ENCODE measurements around the gene NT5C3B. TPM values are rescaled to one million over a fixed set of nuclear protein-coding genes. Genes with fewer than 3 reads are reported as not detected.

NT5C3B gene
- 10 to 100 TPM; 25.7 to 29.7 TPM for total RNA-seq
- polyA plus RNA-seq (2013, experiment 1 of 2), result 25.4 TPM
- 20.4 TPM for polyA plus RNA-seq (2013, experiment 2 of 2)
- 9.2 to 57.9 (median 23.2) reads per million in 172 experiments for total RNA-seq

GRCh38 chr17:41835800-41836549, at the start of gene NT5C3B:
Gene NT5C3B, minus strand, starts transcription at chr17:41836232. Its CDS starts 39 bp downstream, at chr17:41836193.
- H3K9me3 ChIP-seq (ENCODE audit: control insufficient read depth in 1 of 2, insufficient read depth in 1 of 2, low read length in 2 of 2), result no peaks in the 10 kb centered on the region
- Mint-ChIP-seq H3K27me3 (no peaks in the 10 kb centered on the region), H3K36me3 (ENCODE audit: low read depth) (peaks cover 27% of the 10 kb centered on the region), H3K4me3 (peak within 1 kb of the TSS; percentile 92), H3K9me3 (no peaks in the 10 kb centered on the region), H3K4me1 (ENCODE audit: low read depth) (peaks cover 19% of the 10 kb centered on the region), H3K27ac (peak within 1 kb of the TSS; percentile 61)
- H3K4me1 ChIP-seq (ENCODE audit: insufficient read depth, low read length), result peaks cover 17% of the 10 kb centered on the region
- ATAC-seq (ENCODE audit: poor library complexity) (peak; percentile 79), DNase-seq (peak; percentile 14 to 78 (median 45))
- ChIA-PET POLR2A (interaction anchor here (2.0 to 2.2 kb wide), 2 partner anchors 24 to 29 kb away, joined by 7 to 10 read pairs; partner anchors contain the start of genes KLHL11 and P3H4), CTCF (no interaction called here)
- no peak for TF ChIP-seq CTCF (IDR thresholded peaks at IDR 0.05)
- H3K4me3 ChIP-seq (ENCODE audit: low read length), result peak within 1 kb of the TSS; percentile 69
- peaks cover 9% of the 10 kb centered on the region for H3K36me3 ChIP-seq (ENCODE audit: insufficient read depth, low read length)
- H3K27ac ChIP-seq (ENCODE audit: low read depth in 1 of 2, low read length in 2 of 2), result no peak within 1 kb of the TSS
- intact Hi-C loops (cut with DNase I, micrococcal nuclease), result no loop called here
- H3K27me3 ChIP-seq (ENCODE audit: control insufficient read depth in 1 of 2, insufficient read depth in 2 of 2, low read length in 2 of 2), result no peaks in the 10 kb centered on the region

DNA sequence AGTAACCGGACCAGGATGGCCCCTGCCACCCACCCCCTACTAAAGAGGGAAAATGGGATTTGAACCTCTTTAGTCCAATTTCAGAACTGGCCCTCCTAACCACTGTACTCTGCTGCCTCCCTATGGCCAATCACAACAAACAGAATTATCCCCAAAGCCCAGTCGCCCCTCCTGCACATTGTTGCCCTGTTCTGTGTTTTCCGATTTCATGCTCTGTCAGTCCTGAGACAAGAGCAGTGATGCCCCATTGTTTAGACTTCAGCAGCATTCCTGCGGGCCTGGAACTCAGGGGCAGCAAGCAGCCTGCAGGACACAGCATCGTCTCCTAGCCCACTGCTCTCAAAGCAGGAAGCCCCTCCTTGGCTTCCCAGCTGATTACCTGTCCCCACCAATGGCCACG, 49.7 kb upstream of the NT5C3B start:
- ChIA-PET CTCF (no interaction called here), POLR2A (no interaction called here)
- Mint-ChIP-seq H3K4me3 (no peak overlapping the region), H3K36me3 (ENCODE audit: low read depth) (peaks cover 73% of the 10 kb centered on the region), H3K27ac (no peak overlapping the region), H3K9me3 (no peaks in the 10 kb centered on the region), H3K27me3 (no peaks in the 10 kb centered on the region), H3K4me1 (ENCODE audit: low read depth) (no peaks in the 10 kb centered on the region)
- TF ChIP-seq CTCF (IDR thresholded peaks at IDR 0.05), result peak; percentile 20
- Histone ChIP-seq H3K4me1 (ENCODE audit: insufficient read depth, low read length) (no peaks in the 10 kb centered on the region), H3K9me3 (ENCODE audit: control insufficient read depth in 1 of 2, insufficient read depth in 1 of 2, low read length in 2 of 2) (no peaks in the 10 kb centered on the region), H3K36me3 (ENCODE audit: insufficient read depth, low read length) (peaks cover 87% of the 10 kb centered on the region), H3K27me3 (ENCODE audit: control insufficient read depth in 1 of 2, insufficient read depth in 2 of 2, low read length in 2 of 2) (no peaks in the 10 kb centered on the region), H3K27ac (ENCODE audit: low read depth in 1 of 2, low read length in 2 of 2) (no peak overlapping the region), H3K4me3 (ENCODE audit: low read length) (no peak overlapping the region)
- intact Hi-C loops (cut with DNase I, micrococcal nuclease), result loop anchor here (1.0 to 2.0 kb wide), 2 partner anchors 147 to 149 kb away; no protein-coding TSS in a partner anchor
- no peak for ATAC-seq (ENCODE audit: poor library complexity)
- DNase-seq, result peak in 2 of 14 experiments; percentile 16 to 25

DNA sequence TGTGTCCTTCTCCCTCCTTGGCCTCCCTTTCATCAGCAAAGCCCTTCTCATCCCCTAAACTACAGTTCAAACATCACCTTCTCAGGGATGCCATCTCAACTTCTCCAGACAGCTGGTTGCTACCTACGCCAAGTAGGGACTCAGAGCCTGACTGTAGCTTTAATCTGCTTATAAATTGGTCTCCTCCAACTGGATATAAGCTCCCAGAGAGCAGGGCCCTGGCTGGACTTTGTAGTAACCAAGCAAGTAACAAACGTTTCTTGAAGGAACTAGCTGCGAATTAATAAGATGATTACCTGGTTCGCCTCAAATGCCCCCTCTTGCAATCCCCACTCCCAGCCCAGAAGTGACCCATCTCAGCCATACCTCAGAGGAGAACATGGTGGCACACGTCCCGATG, 46.7 kb upstream of the NT5C3B start:
- no peaks in the 10 kb centered on the region for H3K4me1 ChIP-seq (ENCODE audit: insufficient read depth, low read length)
- no peak for TF ChIP-seq CTCF (IDR thresholded peaks at IDR 0.05)
- H3K9me3 ChIP-seq (ENCODE audit: control insufficient read depth in 1 of 2, insufficient read depth in 1 of 2, low read length in 2 of 2), result no peaks in the 10 kb centered on the region
- no peak overlapping the region for H3K4me3 Mint-ChIP-seq
- CTCF ChIA-PET, result interaction anchor here (1.0 kb wide), 1 partner anchor 71 kb away, joined by 3 read pairs; the partner anchor contains the start of gene P3H4
- intact Hi-C loops (cut with DNase I, micrococcal nuclease), result no loop called here
- peaks cover 89% of the 10 kb centered on the region for H3K36me3 ChIP-seq (ENCODE audit: insufficient read depth, low read length)
- no peak overlapping the region for H3K27ac ChIP-seq (ENCODE audit: low read depth in 1 of 2, low read length in 2 of 2)
- no peak overlapping the region for H3K4me3 ChIP-seq (ENCODE audit: low read length)
- ATAC-seq (ENCODE audit: poor library complexity) (no peak), DNase-seq (no peak)
- no peaks in the 10 kb centered on the region for H3K27me3 ChIP-seq (ENCODE audit: control insufficient read depth in 1 of 2, insufficient read depth in 2 of 2, low read length in 2 of 2)
- peaks cover 83% of the 10 kb centered on the region for H3K36me3 Mint-ChIP-seq (ENCODE audit: low read depth)
- no peak overlapping the region for H3K27ac Mint-ChIP-seq
- POLR2A ChIA-PET, result no interaction called here
- H3K4me1 Mint-ChIP-seq (ENCODE audit: low read depth), result no peaks in the 10 kb centered on the region
- H3K27me3 Mint-ChIP-seq, result no peaks in the 10 kb centered on the region
- no peaks in the 10 kb centered on the region for H3K9me3 Mint-ChIP-seq
